IMR-90 (cell line): ENCODE data around the gene MMP12. TPM values are rescaled to one million over a fixed set of nuclear protein-coding genes. Genes with fewer than 3 reads are reported as not detected.
"Not testable (repeated sequence)": the region's sequence is repeated elsewhere in the genome, so short reads cannot be mapped to it uniquely, and the experiment has no call there.

Experiments
- ATAC-seq: fragments of 200-7000 bp; cut with Tn5 transposase; 2 replicates; pipeline ENCODE4 v1.9.1; 2020; ENCODE audit warnings: low read depth, mild to moderate bottlenecking, moderate library complexity
- BruUV-seq: library from RNA; stranded (reverse); fragments of 400-500 nt; replicated peaks from 2 replicates; lab custom pipeline; 2021; lab: Mats Ljungman, UMichigan
- CTCF ChIA-PET: fragments of 300-600 bp; formaldehyde crosslinking; extraction: SDS; loops from one replicate; lab custom pipeline; 2021; ENCODE audit warnings: antibody characterized with exemption; lab: Yijun Ruan, JAX
- POLR2A ChIA-PET: fragments of 300-600 bp; sonication (Branson Sonifier 250); formaldehyde crosslinking; loops from one replicate; lab custom pipeline; 2022; ENCODE audit warnings: antibody characterized with exemption; ENCODE audit not compliant: unreplicated experiment; lab: Charles Lee
- DNase-seq: peaks from one replicate; pipeline ENCODE4 v3.0.0; 2013
- H2AFZ ChIP-seq: replicated peaks from 2 replicates; pipeline ENCODE3; 2013; ENCODE audit warnings: low read length, mild to moderate bottlenecking; ENCODE audit not compliant: poor library complexity
- H2AK5ac ChIP-seq: 2 replicates; pipeline ENCODE4 v1.6.1; 2013; ENCODE audit warnings: low read depth, low read length, inconsistent platforms
- H2AK9ac ChIP-seq: replicated peaks from 2 replicates; pipeline ENCODE3; 2013; ENCODE audit warnings: mild to moderate bottlenecking, low read depth, low read length, moderate library complexity; ENCODE audit not compliant: poor library complexity
- H2BK120ac ChIP-seq: 2 replicates; pipeline ENCODE4 v1.6.1; 2013; ENCODE audit warnings: low read depth, low read length, inconsistent platforms
- H2BK15ac ChIP-seq: 3 replicates; pipeline ENCODE4 v1.6.1; 2013; ENCODE audit warnings: low read depth, low read length, inconsistent platforms
- H2BK20ac ChIP-seq: 2 replicates; pipeline ENCODE4 v1.6.1; 2013; ENCODE audit warnings: low read depth, mild to moderate bottlenecking, inconsistent platforms, low read length, moderate library complexity
- H2BK5ac ChIP-seq: 2 replicates; pipeline ENCODE4 v1.6.1; 2013; ENCODE audit warnings: mild to moderate bottlenecking, low read depth, low read length, inconsistent platforms; ENCODE audit not compliant: poor library complexity, severe bottlenecking
- H3K14ac ChIP-seq: replicated peaks from 2 replicates; pipeline ENCODE4 v1.6.1; 2013; ENCODE audit warnings: low read depth, low read length, inconsistent platforms
- H3K18ac ChIP-seq: 2 replicates; pipeline ENCODE4 v1.6.1; 2013; ENCODE audit warnings: low read depth, low read length, control low read depth
- H3K23ac ChIP-seq: 2 replicates; pipeline ENCODE4 v1.6.1; 2013; ENCODE audit warnings: low read depth, low read length, inconsistent platforms
- H3K27ac ChIP-seq: 2 replicates; pipeline ENCODE4 v1.5.1; 2013; ENCODE audit warnings: mild to moderate bottlenecking, control low read depth, low read length; ENCODE audit not compliant: insufficient read depth
- H3K27me3 ChIP-seq: 2 replicates; pipeline ENCODE4 v1.6.1; 2013; ENCODE audit warnings: low read length; ENCODE audit not compliant: control insufficient read depth, insufficient read depth
- H3K36me3 ChIP-seq: 2 replicates; pipeline ENCODE4 v1.6.1; 2013; ENCODE audit warnings: low read length, mixed read lengths; ENCODE audit not compliant: control insufficient read depth, insufficient read depth
- H3K4ac ChIP-seq: 2 replicates; pipeline ENCODE4 v1.6.1; 2013; ENCODE audit warnings: low read depth, low read length, inconsistent platforms
- H3K4me1 ChIP-seq: 2 replicates; pipeline ENCODE4 v1.6.1; 2013; ENCODE audit warnings: low read length, mixed read lengths; ENCODE audit not compliant: control insufficient read depth, insufficient read depth
- H3K4me2 ChIP-seq: 2 replicates; pipeline ENCODE4 v1.6.1; 2013; ENCODE audit warnings: low read depth, mild to moderate bottlenecking, control low read depth, low read length, moderate library complexity
- H3K4me3 ChIP-seq: 2 replicates; pipeline ENCODE4 v1.5.1; 2013; ENCODE audit warnings: low read depth, mild to moderate bottlenecking, control low read depth, low read length, moderate library complexity; ENCODE audit not compliant: insufficient read depth
- H3K56ac ChIP-seq: 2 replicates; pipeline ENCODE4 v1.6.1; 2013; ENCODE audit warnings: low read length, inconsistent platforms; ENCODE audit not compliant: insufficient read depth; ENCODE audit errors: extremely low read depth
- H3K79me1 ChIP-seq, 2 experiments: 2 replicates each; pipeline ENCODE4 v1.6.1; 2013; ENCODE audit warnings: low read length in 2 of 2, inconsistent platforms in 1 of 2, low read depth in 1 of 2
- H3K9ac ChIP-seq: 2 replicates; pipeline ENCODE4 v1.6.1; 2013; ENCODE audit warnings: low read depth, low read length, control low read depth
- H3K9me1 ChIP-seq: 2 replicates; pipeline ENCODE4 v1.6.1; 2013; ENCODE audit warnings: low read length, inconsistent platforms; ENCODE audit not compliant: insufficient read depth
- H3K9me3 ChIP-seq: 2 replicates; pipeline ENCODE4 v1.6.1; 2013; ENCODE audit warnings: low read length; ENCODE audit not compliant: control insufficient read depth, insufficient read depth
- H4K20me1 ChIP-seq: 2 replicates; pipeline ENCODE4 v1.6.1; 2013; ENCODE audit warnings: low read length, inconsistent platforms; ENCODE audit not compliant: insufficient read depth
- H4K5ac ChIP-seq: 2 replicates; pipeline ENCODE4 v1.6.1; 2013; ENCODE audit warnings: mild to moderate bottlenecking, low read depth, low read length, control low read depth
- H4K8ac ChIP-seq, 2 experiments: 2 replicates each; pipeline ENCODE4 v1.6.1; 2013; ENCODE audit warnings: low read depth in 2 of 2, low read length in 2 of 2, control low read depth in 1 of 2, inconsistent platforms in 1 of 2
- H4K91ac ChIP-seq: 2 replicates; pipeline ENCODE4 v1.6.1; 2013; ENCODE audit warnings: low read depth, low read length, inconsistent platforms; ENCODE audit not compliant: insufficient read depth
- WGBS, 2 experiments: methylation state at CpG; one replicate each; pipeline versions ENCODE4 v1.1.5 to v1.1.7; 2013; ENCODE audit warnings: missing lambda C conversion rate in 2 of 2; ENCODE audit not compliant: insufficient read length in 1 of 2; ENCODE audit errors: extremely low coverage in 2 of 2; 5-methylcytosine and 5-hydroxymethylcytosine counted together
- dilution Hi-C: fragments of 300-500 bp; cut with HindIII; formaldehyde crosslinking; loops from one replicate; pipeline ENCODE4 v1.14.3; 2018; ENCODE audit warnings: low sequenced_read_pairs; ENCODE audit not compliant: unreplicated experiment
- in situ Hi-C: fragments of 300-500 bp; cut with MboI; formaldehyde crosslinking; loops from 3 replicates; pipeline ENCODE4 v1.14.3; 2019; ENCODE audit warnings: low sequenced_read_pairs, inconsistent platforms, mixed read lengths
- intact Hi-C: fragments of 100-400 bp; cut with micrococcal nuclease; formaldehyde crosslinking; loops from 2 replicates; pipeline ENCODE4 v1.10.0; 2022
- polyA plus RNA-seq, 3 experiments: library from polyadenylated mRNA; depleted of rRNA; stranded (reverse); fragments of >200 nt; gene quantifications; 2 replicates each; pipeline ENCODE4 v1.2.3, GENCODE V29; 2012; ENCODE audit warnings: low replicate concordance in 1 of 3
- total RNA-seq: library from RNA; depleted of rRNA; stranded (reverse); fragments of >200 nt; gene quantifications from 2 replicates; pipeline ENCODE4 v1.2.3, GENCODE V29; 2012

The MMP12 gene
- total and polyA plus RNA-seq, 2 of the 4 experiments (the other 2 are of a cell fraction) = not detected

DNA sequence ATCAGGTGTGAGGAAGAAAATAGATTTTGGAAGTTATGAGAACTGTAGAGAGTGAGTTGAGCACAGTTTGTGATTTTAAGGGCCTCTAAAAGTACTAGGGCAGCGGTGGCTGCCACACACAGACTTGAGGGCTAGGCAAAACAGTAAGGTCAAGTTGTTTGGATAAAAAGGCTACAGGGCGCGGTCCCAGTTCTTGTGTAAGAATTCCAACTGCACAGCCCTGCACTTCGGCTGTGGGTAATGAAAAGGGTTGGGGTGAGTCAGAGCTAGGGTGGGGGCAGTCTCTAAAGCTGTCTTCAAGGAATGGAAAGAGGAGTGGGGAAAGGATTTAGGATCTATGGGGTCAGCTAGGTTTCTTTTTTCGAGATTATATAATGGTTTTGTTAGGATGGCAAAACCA lies 31.1 kb upstream of the MMP12 start:
- H2AFZ ChIP-seq, H3K27ac ChIP-seq, H3K18ac ChIP-seq, H3K9ac ChIP-seq, dilution Hi-C loops, DNase-seq, H3K4me2 ChIP-seq, H3K36me3 ChIP-seq, H3K4ac ChIP-seq, ATAC-seq, POLR2A ChIA-PET, H3K27me3 ChIP-seq, H4K5ac ChIP-seq, H3K23ac ChIP-seq, in situ Hi-C loops, H4K91ac ChIP-seq, H2BK5ac ChIP-seq, H2AK5ac ChIP-seq, H3K4me1 ChIP-seq, H3K14ac ChIP-seq, H3K4me3 ChIP-seq, intact Hi-C loops, H3K9me1 ChIP-seq, H3K56ac ChIP-seq, CTCF ChIA-PET, BruUV-seq, H4K20me1 ChIP-seq, H2BK20ac ChIP-seq, H2BK120ac ChIP-seq, H3K79me1 ChIP-seq, H3K9me3 ChIP-seq, H2BK15ac ChIP-seq, H4K8ac ChIP-seq, H2AK9ac ChIP-seq: not testable (repeated sequence)
- WGBS, 2 experiments = 80% methylated on average over 2 of the region's 5 CpGs; no CpG with 5 or more reads in 1 of the 2 experiments

- H2BK20ac ChIP-seq, H4K8ac ChIP-seq, H3K23ac ChIP-seq, dilution Hi-C loops, H2BK15ac ChIP-seq, H2AK9ac ChIP-seq, H3K36me3 ChIP-seq, H2BK5ac ChIP-seq, intact Hi-C loops, H4K20me1 ChIP-seq, H3K79me1 ChIP-seq, H3K9me3 ChIP-seq, H3K56ac ChIP-seq, H2AFZ ChIP-seq, H4K91ac ChIP-seq, H4K5ac ChIP-seq, CTCF ChIA-PET, H3K4me1 ChIP-seq, H3K27ac ChIP-seq, ATAC-seq, BruUV-seq, H3K4me3 ChIP-seq, H2AK5ac ChIP-seq, H2BK120ac ChIP-seq, H3K18ac ChIP-seq, H3K4ac ChIP-seq, POLR2A ChIA-PET, H3K14ac ChIP-seq, in situ Hi-C loops, H3K27me3 ChIP-seq, DNase-seq, H3K4me2 ChIP-seq, H3K9ac ChIP-seq, H3K9me1 ChIP-seq: not testable (repeated sequence)
- WGBS, 2 experiments = 29% methylated on average over 1 of the region's 5 CpGs; no CpG with 5 or more reads in 1 of the 2 experiments
Observed at GRCh38 chr11:102903895-102904294, 29.1 kb upstream of the MMP12 start.
